Tibial artery (tissue), 4 donors: ENCODE data around the gene TRABD2B.
A peak's percentile ranks its signal among the peaks of the same experiment; 100 is the strongest.

Experiments used
- DNase-seq, 2 donors: peaks; one replicate each; pipeline ENCODE4 v3.0.0-alpha.2; 2019
- H3K27ac ChIP-seq, 2 donors: fragments of 200-600 bp; sonication (generic) in 1 of 2; 1 replicate in 1 of 2; 2 replicates in 1 of 2; pipeline ENCODE4 v1.5.1; 2018 to 2019; ENCODE audit warnings: mild to moderate bottlenecking in 1 of 2
- H3K27me3 ChIP-seq, 2 donors: fragments of 200-600 bp; sonication (generic) in 1 of 2; one replicate each; pipeline versions ENCODE4 v1.5.1 to v1.6.0; 2016 to 2019
- H3K36me3 ChIP-seq, 3 donors: fragments of 200-600 bp; sonication (generic) in 2 of 3; one replicate each; pipeline ENCODE4 v1.5.1; 2016 to 2019; ENCODE audit warnings: mild to moderate bottlenecking in 2 of 3
- H3K4me1 ChIP-seq, 4 donors: fragments of 200-600 bp; sonication (generic) in 2 of 4; 1 replicate in 3 of 4; 2 replicates in 1 of 4; pipeline ENCODE4 v1.5.1; 2016 to 2019
- H3K4me3 ChIP-seq, 2 donors: fragments of 200-600 bp; sonication (generic) in 1 of 2; 1 replicate in 1 of 2; 2 replicates in 1 of 2; pipeline ENCODE4 v1.5.1; 2018 to 2019; ENCODE audit warnings: mild to moderate bottlenecking in 2 of 2
- H3K9me3 ChIP-seq, 3 donors: fragments of 200-600 bp; sonication (generic) in 1 of 3; one replicate each; pipeline ENCODE4 v1.5.1; 2016 to 2019
- intact Hi-C: fragments of 100-400 bp; cut with DNase I; formaldehyde crosslinking; loops from one replicate; pipeline ENCODE4 v1.15.0; 2023; ENCODE audit warnings: low total_unique reads
- TF ChIP-seq, protein P1 (sequence below), 2 experiments: fragments of 200-600 bp in 1 of 2; fragments of 450-650 bp in 1 of 2; IDR thresholded peaks; one replicate each; pipeline ENCODE4 v1.5.1; 2017 to 2019; ENCODE audit warnings: antibody characterized with exemption in 2 of 2, mild to moderate bottlenecking in 1 of 2, moderate library complexity in 1 of 2

Gene TRABD2B

DNA sequence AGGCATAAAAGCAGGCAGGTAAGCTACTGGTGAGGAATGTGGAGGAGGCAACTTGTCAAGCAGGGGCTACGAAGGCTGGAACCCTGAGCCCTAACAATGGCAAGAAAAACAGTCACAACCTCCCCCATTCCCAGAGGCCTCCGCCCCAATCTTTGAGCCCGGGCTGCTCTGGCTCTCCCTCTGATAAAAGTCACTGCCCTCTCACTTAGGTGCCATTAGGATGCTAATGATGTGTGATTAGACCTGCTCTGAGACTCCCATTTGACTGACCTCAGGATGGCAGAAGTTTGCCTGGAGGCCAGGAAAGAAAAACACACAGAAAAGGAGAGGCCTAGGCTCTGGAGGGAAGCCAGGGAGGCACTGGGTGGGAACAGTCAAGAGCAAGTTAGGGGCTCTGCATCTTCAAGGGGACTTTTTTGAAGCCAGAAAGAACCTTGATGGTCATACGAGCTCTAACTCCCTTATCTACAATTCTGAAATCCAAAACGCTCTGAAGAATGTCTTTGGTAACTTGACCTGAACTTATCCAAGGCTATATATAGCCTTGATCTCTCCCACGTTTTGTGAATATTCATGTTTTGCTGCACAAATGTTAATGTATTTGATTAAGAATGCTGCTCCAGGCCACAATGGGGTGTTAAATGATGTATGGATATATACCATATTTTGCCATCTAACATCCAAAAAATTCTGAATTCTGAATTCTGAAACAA is 98.9 kb downstream of the TRABD2B start:
- H3K27ac ChIP-seq: no peak overlapping the region
- no peaks in the 10 kb centered on the region for H3K27me3 ChIP-seq
- H3K4me1 ChIP-seq: peaks cover 5 to 43% (median 24%) of the 10 kb centered on the region in 4 donors
- intact Hi-C loops: no loop called here
- TF ChIP-seq, protein P1, sequence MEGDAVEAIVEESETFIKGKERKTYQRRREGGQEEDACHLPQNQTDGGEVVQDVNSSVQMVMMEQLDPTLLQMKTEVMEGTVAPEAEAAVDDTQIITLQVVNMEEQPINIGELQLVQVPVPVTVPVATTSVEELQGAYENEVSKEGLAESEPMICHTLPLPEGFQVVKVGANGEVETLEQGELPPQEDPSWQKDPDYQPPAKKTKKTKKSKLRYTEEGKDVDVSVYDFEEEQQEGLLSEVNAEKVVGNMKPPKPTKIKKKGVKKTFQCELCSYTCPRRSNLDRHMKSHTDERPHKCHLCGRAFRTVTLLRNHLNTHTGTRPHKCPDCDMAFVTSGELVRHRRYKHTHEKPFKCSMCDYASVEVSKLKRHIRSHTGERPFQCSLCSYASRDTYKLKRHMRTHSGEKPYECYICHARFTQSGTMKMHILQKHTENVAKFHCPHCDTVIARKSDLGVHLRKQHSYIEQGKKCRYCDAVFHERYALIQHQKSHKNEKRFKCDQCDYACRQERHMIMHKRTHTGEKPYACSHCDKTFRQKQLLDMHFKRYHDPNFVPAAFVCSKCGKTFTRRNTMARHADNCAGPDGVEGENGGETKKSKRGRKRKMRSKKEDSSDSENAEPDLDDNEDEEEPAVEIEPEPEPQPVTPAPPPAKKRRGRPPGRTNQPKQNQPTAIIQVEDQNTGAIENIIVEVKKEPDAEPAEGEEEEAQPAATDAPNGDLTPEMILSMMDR (IDR thresholded peaks at IDR 0.05): no peak
- DNase-seq: no peak
- no peaks in the 10 kb centered on the region for H3K9me3 ChIP-seq
- no peak overlapping the region for H3K4me3 ChIP-seq
- H3K36me3 ChIP-seq: no peaks in the 10 kb centered on the region

DNA sequence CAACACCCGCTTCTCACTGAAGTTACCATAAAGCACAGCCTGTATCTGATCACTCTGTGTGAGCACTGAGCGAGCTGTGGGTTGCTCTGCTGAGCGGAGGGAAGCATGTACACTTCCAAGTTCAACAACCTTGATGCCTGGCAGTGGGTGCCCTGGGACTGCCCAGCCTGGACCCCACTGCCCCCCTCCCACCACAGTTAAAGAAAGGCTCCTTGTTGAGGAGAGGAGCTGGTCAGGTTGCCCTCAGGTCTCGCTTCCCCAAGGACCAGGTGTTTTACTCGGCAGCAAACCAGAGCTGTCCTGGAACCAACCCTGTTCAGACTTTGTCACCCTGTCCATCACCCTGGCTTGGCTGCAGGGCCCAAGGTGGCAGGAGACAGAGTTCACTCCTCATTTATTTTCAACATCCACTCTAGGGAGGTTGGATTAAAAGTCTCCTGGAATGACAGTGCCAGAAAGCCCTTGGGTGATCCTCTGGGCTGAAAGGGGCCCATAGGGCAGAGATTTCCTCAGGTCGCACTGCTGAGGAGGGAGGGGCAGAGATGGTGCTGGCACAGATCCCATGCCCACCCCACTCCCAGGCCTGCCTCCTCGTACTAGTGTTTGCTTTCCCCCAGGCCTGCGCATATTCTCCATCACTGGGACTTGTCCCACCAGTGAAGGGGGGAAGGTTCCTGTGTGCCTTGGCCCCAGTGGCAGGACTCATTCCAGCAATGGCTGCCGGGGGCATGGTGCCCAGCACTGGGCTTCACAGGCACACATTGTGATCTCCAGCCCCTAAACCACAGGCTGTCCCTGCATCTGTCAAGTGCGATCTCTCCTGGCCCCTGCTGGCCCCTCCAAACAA is 101.7 kb downstream of the TRABD2B start:
- Histone ChIP-seq H3K27me3 (no peaks in the 10 kb centered on the region), H3K27ac (peak overlapping the region; percentile 51 to 67), H3K4me3 (no peak overlapping the region), H3K4me1 (peaks cover 5 to 60% (median 24%) of the 10 kb centered on the region in 4 donors), H3K9me3 (no peaks in the 10 kb centered on the region), H3K36me3 (no peaks in the 10 kb centered on the region)
- intact Hi-C loops: no loop called here
- TF ChIP-seq, protein P1 (IDR thresholded peaks at IDR 0.05): no peak
- DNase-seq: peak in 1 of 2 donors; percentile 74

DNA sequence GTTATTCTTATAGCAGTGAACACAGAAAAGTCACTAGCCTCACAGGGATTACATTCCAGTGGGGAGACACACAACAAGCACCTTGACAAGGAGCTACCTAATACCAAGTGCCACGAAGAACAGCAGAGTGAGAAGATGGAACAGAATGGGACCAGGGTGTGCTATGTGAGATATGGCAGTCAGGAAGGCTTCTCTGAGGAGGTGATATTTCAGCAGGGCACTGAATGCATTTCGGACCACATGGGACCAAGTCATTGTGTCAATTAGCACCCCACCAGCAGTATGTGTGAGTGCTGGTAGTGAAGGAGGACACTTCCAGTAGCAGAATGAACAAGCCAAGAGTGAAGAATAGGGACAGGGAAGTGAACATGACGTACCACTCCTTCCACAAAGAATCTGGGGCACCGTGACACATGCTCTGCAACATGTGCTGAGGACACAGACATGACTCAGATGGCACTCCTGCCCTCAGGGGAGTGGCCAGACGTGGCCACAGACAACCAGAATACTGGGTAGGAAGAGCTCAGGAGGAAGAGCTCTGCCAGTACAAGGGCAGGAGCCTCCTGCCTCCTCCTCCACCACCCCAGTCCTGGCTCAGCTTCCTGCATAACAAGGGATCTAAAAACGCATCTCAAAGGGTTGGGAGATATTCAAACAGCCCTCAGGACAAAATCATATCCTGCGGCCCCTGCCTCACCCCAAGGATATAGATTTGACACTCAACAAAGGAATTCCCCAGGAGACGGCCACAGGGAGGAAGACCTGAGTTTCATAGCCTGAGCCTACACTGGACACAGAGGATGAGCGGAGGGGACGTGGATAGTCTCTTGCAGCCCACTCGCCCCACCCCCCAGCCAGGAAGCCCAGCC is 102.5 kb downstream of the TRABD2B start:
- TF ChIP-seq, protein P1 (IDR thresholded peaks at IDR 0.05): no peak
- Histone ChIP-seq H3K27ac (peak overlapping the region; percentile 51 to 67), H3K4me1 (peaks cover 5 to 61% (median 25%) of the 10 kb centered on the region in 4 donors), H3K36me3 (no peaks in the 10 kb centered on the region), H3K9me3 (no peaks in the 10 kb centered on the region), H3K4me3 (no peak overlapping the region), H3K27me3 (no peaks in the 10 kb centered on the region)
- DNase-seq: peak; percentile 66 to 85
- intact Hi-C loops: no loop called here

DNA sequence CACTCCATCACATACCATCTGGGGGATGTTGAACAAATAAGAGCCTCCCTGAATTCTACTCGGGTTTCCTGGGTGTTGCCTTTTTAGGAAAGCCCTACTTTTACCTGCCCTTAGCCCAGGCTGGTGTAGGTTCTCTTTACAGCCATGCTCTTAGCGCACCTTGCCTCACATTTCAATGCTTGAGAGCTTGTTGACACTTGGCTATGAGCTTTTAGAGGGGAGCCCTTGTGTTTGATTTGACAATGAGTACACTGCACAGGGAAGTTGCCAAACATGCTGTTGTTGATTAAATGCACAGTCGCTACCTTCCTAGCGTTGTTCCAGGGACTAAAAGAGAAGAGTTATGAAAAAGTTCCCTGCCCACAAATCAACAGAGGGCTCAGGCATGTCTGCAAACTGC is 103.8 kb downstream of the TRABD2B start:
- Histone ChIP-seq H3K9me3 (no peaks in the 10 kb centered on the region), H3K27ac (no peak overlapping the region), H3K27me3 (no peaks in the 10 kb centered on the region), H3K36me3 (no peaks in the 10 kb centered on the region), H3K4me3 (no peak overlapping the region), H3K4me1 (peaks cover 5 to 55% (median 25%) of the 10 kb centered on the region in 4 donors)
- TF ChIP-seq, protein P1 (IDR thresholded peaks at IDR 0.05): no peak
- intact Hi-C loops: no loop called here
- DNase-seq: no peak

DNA sequence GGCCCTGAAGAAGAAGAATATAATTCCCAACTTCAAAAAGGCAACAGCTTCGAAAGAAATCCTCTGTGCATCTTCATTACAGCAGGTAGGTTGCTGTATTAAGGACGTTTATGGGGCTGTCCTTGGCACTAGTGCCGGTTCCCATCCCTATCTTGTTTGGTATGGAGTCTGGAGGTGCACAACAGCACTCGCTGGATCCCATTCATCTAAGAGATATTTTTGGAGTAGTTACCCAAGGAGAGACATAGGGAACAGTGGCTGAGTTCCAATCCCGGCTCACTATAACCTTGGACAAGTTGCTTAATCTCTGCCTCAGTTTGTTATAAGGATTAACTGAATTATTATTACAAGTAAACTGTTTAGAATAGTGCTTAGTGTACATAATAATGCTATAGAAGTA is 106.4 kb downstream of the TRABD2B start:
- Histone ChIP-seq H3K4me3 (no peak overlapping the region), H3K4me1 (peaks cover 5 to 43% (median 19%) of the 10 kb centered on the region in 4 donors), H3K27me3 (no peaks in the 10 kb centered on the region), H3K27ac (no peak overlapping the region), H3K9me3 (no peaks in the 10 kb centered on the region), H3K36me3 (no peaks in the 10 kb centered on the region)
- no peak for DNase-seq
- TF ChIP-seq, protein P1 (IDR thresholded peaks at IDR 0.05): no peak
- intact Hi-C loops: no loop called here
